WTC11 (cell line): Measurements from ENCODE around the gene KCNMA1.

Experiments
- CREB1 ChIP-seq: sonication (generic); formaldehyde crosslinking; IDR thresholded peaks from 2 replicates; pipeline ENCODE4 v1.8.0; 2023; ENCODE audit warnings: mild to moderate bottlenecking, missing genetic modification reagents
- CTCF ChIP-seq: fragments of 200-600 bp; IDR thresholded peaks from 2 replicates; pipeline ENCODE4 v1.8.0; 2022; ENCODE audit warnings: antibody characterized with exemption
- ELF4 ChIP-seq: sonication (generic); formaldehyde crosslinking; IDR thresholded peaks from 2 replicates; pipeline ENCODE4 v1.8.1; 2022; ENCODE audit warnings: low read depth, mild to moderate bottlenecking, moderate library complexity, missing genetic modification reagents
- NR2C2 ChIP-seq: sonication (generic); formaldehyde crosslinking; IDR thresholded peaks from 2 replicates; pipeline ENCODE4 v1.8.0; 2022; ENCODE audit warnings: mild to moderate bottlenecking, missing genetic modification reagents
- PREB ChIP-seq: sonication (generic); formaldehyde crosslinking; IDR thresholded peaks from 2 replicates; pipeline ENCODE4 v1.8.1; 2022; ENCODE audit warnings: mild to moderate bottlenecking, missing genetic modification reagents, moderate library complexity, borderline replicate concordance
- STAT6 ChIP-seq: sonication (generic); formaldehyde crosslinking; conservative IDR thresholded peaks from 2 replicates; pipeline ENCODE4 v1.8.1; 2023; ENCODE audit warnings: mild to moderate bottlenecking, low read depth, missing genetic modification reagents, moderate library complexity
- TCF7 ChIP-seq: sonication (generic); formaldehyde crosslinking; IDR thresholded peaks from 2 replicates; pipeline ENCODE4 v1.8.0; 2022; ENCODE audit warnings: mild to moderate bottlenecking, low read depth, missing genetic modification reagents, moderate library complexity
- TEAD4 ChIP-seq: sonication (generic); formaldehyde crosslinking; IDR thresholded peaks from 2 replicates; pipeline ENCODE4 v1.8.0; 2022; ENCODE audit warnings: mild to moderate bottlenecking, missing genetic modification reagents
- ZNF121 ChIP-seq: sonication (generic); formaldehyde crosslinking; IDR thresholded peaks from 2 replicates; pipeline ENCODE4 v1.8.0; 2023; ENCODE audit warnings: missing genetic modification reagents
- ZNF416 ChIP-seq: fragments of 250-450 bp; sonication (Bioruptor Pico); IDR thresholded peaks from 2 replicates; pipeline ENCODE4 v1.9.0; 2021; ENCODE audit warnings: mild to moderate bottlenecking, inconsistent platforms
- TF ChIP-seq, protein P1 (sequence below): sonication (generic); formaldehyde crosslinking; IDR thresholded peaks from 2 replicates; pipeline ENCODE4 v1.8.0; 2022; ENCODE audit warnings: mild to moderate bottlenecking, missing genetic modification reagents
- TF ChIP-seq, protein P2 (sequence below): sonication (generic); formaldehyde crosslinking; IDR thresholded peaks from 2 replicates; pipeline ENCODE4 v1.8.0; 2022; ENCODE audit warnings: mild to moderate bottlenecking, missing genetic modification reagents
- TF ChIP-seq, protein P3 (sequence below): sonication (generic); formaldehyde crosslinking; IDR thresholded peaks from 2 replicates; pipeline ENCODE4 v1.8.1; 2023; ENCODE audit warnings: mild to moderate bottlenecking, missing genetic modification reagents, borderline replicate concordance
- TF ChIP-seq, protein P4 (sequence below): sonication (generic); formaldehyde crosslinking; IDR thresholded peaks from 2 replicates; pipeline ENCODE4 v1.8.0; 2022; ENCODE audit warnings: mild to moderate bottlenecking, missing genetic modification reagents

- TF ChIP-seq ZNF121 (CRISPR knock-in tag) = no peak
- no peak for TF ChIP-seq TCF7 (CRISPR knock-in tag)
- no peak for TF ChIP-seq CTCF
- TF ChIP-seq, protein P1, sequence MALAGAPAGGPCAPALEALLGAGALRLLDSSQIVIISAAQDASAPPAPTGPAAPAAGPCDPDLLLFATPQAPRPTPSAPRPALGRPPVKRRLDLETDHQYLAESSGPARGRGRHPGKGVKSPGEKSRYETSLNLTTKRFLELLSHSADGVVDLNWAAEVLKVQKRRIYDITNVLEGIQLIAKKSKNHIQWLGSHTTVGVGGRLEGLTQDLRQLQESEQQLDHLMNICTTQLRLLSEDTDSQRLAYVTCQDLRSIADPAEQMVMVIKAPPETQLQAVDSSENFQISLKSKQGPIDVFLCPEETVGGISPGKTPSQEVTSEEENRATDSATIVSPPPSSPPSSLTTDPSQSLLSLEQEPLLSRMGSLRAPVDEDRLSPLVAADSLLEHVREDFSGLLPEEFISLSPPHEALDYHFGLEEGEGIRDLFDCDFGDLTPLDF (CRISPR knock-in tag) = no peak
- no peak for TF ChIP-seq NR2C2 (CRISPR knock-in tag)
- TF ChIP-seq, protein P2, sequence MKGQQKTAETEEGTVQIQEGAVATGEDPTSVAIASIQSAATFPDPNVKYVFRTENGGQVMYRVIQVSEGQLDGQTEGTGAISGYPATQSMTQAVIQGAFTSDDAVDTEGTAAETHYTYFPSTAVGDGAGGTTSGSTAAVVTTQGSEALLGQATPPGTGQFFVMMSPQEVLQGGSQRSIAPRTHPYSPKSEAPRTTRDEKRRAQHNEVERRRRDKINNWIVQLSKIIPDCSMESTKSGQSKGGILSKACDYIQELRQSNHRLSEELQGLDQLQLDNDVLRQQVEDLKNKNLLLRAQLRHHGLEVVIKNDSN (CRISPR knock-in tag) = no peak
- no peak for TF ChIP-seq ELF4 (CRISPR knock-in tag)
- TF ChIP-seq STAT6 = no peak
- TF ChIP-seq CREB1 (CRISPR knock-in tag) = no peak
- TF ChIP-seq TEAD4 (CRISPR knock-in tag) = no peak
- no peak for TF ChIP-seq ZNF416 (CRISPR knock-in tag)
- no peak for TF ChIP-seq PREB (CRISPR knock-in tag)
- TF ChIP-seq, protein P3, sequence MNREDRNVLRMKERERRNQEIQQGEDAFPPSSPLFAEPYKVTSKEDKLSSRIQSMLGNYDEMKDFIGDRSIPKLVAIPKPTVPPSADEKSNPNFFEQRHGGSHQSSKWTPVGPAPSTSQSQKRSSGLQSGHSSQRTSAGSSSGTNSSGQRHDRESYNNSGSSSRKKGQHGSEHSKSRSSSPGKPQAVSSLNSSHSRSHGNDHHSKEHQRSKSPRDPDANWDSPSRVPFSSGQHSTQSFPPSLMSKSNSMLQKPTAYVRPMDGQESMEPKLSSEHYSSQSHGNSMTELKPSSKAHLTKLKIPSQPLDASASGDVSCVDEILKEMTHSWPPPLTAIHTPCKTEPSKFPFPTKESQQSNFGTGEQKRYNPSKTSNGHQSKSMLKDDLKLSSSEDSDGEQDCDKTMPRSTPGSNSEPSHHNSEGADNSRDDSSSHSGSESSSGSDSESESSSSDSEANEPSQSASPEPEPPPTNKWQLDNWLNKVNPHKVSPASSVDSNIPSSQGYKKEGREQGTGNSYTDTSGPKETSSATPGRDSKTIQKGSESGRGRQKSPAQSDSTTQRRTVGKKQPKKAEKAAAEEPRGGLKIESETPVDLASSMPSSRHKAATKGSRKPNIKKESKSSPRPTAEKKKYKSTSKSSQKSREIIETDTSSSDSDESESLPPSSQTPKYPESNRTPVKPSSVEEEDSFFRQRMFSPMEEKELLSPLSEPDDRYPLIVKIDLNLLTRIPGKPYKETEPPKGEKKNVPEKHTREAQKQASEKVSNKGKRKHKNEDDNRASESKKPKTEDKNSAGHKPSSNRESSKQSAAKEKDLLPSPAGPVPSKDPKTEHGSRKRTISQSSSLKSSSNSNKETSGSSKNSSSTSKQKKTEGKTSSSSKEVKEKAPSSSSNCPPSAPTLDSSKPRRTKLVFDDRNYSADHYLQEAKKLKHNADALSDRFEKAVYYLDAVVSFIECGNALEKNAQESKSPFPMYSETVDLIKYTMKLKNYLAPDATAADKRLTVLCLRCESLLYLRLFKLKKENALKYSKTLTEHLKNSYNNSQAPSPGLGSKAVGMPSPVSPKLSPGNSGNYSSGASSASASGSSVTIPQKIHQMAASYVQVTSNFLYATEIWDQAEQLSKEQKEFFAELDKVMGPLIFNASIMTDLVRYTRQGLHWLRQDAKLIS (CRISPR knock-in tag) = no peak
- TF ChIP-seq, protein P4, sequence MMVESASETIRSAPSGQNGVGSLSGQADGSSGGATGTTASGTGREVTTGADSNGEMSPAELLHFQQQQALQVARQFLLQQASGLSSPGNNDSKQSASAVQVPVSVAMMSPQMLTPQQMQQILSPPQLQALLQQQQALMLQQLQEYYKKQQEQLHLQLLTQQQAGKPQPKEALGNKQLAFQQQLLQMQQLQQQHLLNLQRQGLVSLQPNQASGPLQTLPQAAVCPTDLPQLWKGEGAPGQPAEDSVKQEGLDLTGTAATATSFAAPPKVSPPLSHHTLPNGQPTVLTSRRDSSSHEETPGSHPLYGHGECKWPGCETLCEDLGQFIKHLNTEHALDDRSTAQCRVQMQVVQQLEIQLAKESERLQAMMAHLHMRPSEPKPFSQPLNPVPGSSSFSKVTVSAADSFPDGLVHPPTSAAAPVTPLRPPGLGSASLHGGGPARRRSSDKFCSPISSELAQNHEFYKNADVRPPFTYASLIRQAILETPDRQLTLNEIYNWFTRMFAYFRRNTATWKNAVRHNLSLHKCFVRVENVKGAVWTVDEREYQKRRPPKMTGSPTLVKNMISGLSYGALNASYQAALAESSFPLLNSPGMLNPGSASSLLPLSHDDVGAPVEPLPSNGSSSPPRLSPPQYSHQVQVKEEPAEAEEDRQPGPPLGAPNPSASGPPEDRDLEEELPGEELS (CRISPR knock-in tag) = no peak
Measured at GRCh38 chr10:77016278-77016815, 621.3 kb downstream of the KCNMA1 start.
